HEK293 (cell line): ENCODE data around the gene TGFBI.

ENCODE experiments used
- CTCF ChIA-PET: fragments of 350-600 bp; formaldehyde crosslinking; extraction: SDS; loops from one replicate; lab custom pipeline; 2021; ENCODE audit warnings: antibody characterized with exemption; lab: Yijun Ruan, JAX
- POLR2A ChIA-PET: fragments of 300-600 bp; formaldehyde crosslinking; extraction: SDS; loops from one replicate; lab custom pipeline; 2020; ENCODE audit warnings: antibody characterized with exemption, inconsistent platforms; lab: Yijun Ruan, JAX
- H3K27ac ChIP-seq: fragments of 200-500 bp; sonication (Bioruptor generic); 2 replicates; pipeline ENCODE4 v1.5.1; 2014; ENCODE audit warnings: low read depth, low read length, control low read depth, inconsistent platforms; ENCODE audit errors: extremely low read depth
- H3K36me3 ChIP-seq, 2 experiments: fragments of 200-500 bp in 1 of 2; sonication (Bioruptor generic) in 1 of 2; 1 replicate in 1 of 2; 2 replicates in 1 of 2; pipeline ENCODE4 v1.5.1; 2014 to 2017; ENCODE audit warnings: inconsistent platforms in 2 of 2, low read length in 2 of 2; ENCODE audit not compliant: control insufficient read depth in 2 of 2, insufficient read depth in 1 of 2
- H3K4me1 ChIP-seq: fragments of 200-500 bp; sonication (Bioruptor generic); 2 replicates; pipeline ENCODE4 v1.5.1; 2014; ENCODE audit warnings: mild to moderate bottlenecking, low read length, inconsistent platforms; ENCODE audit not compliant: control insufficient read depth, insufficient read depth
- H3K4me3 ChIP-seq: 2 replicates; pipeline ENCODE4 v1.5.1; 2011; ENCODE audit warnings: low read depth, mild to moderate bottlenecking, control low read depth, low read length, moderate library complexity
- H3K9me3 ChIP-seq: fragments of 200-500 bp; sonication (Bioruptor generic); 2 replicates; pipeline ENCODE4 v1.5.1; 2014; ENCODE audit warnings: low read depth, low read length, inconsistent platforms; ENCODE audit not compliant: control insufficient read depth, insufficient read depth
- AEBP2 ChIP-seq: fragments of 450-650 bp; formaldehyde crosslinking; IDR thresholded peaks from 2 replicates; pipeline ENCODE4 v1.5.1; 2016; ENCODE audit warnings: missing biosample characterization, missing genetic modification characterization, borderline replicate concordance
- FEZF1 ChIP-seq: fragments of 450-650 bp; formaldehyde crosslinking; IDR thresholded peaks from 2 replicates; pipeline ENCODE4 v1.5.1; 2016; ENCODE audit warnings: missing biosample characterization, missing genetic modification characterization
- GLI2 ChIP-seq: fragments of 450-650 bp; formaldehyde crosslinking; IDR thresholded peaks from 2 replicates; pipeline ENCODE4; 2017; ENCODE audit warnings: missing biosample characterization, missing genetic modification characterization, low read depth, borderline replicate concordance
- HOXA7 ChIP-seq: sonication (generic); formaldehyde crosslinking; IDR thresholded peaks from 2 replicates; pipeline ENCODE4 v1.8.1; 2022; ENCODE audit warnings: missing genetic modification reagents, borderline replicate concordance
- KLF16 ChIP-seq: fragments of 450-650 bp; formaldehyde crosslinking; IDR thresholded peaks from 2 replicates; pipeline ENCODE4 v1.5.1; 2017; ENCODE audit warnings: missing biosample characterization, missing genetic modification characterization
- SP7 ChIP-seq: fragments of 450-650 bp; formaldehyde crosslinking; IDR thresholded peaks from 2 replicates; pipeline ENCODE4 v1.5.1; 2016; ENCODE audit warnings: missing biosample characterization, missing genetic modification characterization
- WT1 ChIP-seq: fragments of 450-650 bp; formaldehyde crosslinking; IDR thresholded peaks from 2 replicates; pipeline ENCODE4 v1.5.1; 2016; ENCODE audit warnings: missing biosample characterization, missing genetic modification characterization
- ZBTB49 ChIP-seq: fragments of 450-650 bp; formaldehyde crosslinking; IDR thresholded peaks from 2 replicates; pipeline ENCODE4 v1.5.1; 2016; ENCODE audit warnings: missing biosample characterization, missing genetic modification characterization, low read depth
- ZFP37 ChIP-seq: fragments of 450-650 bp; formaldehyde crosslinking; IDR thresholded peaks from 2 replicates; pipeline ENCODE4 v1.5.1; 2016; ENCODE audit warnings: missing biosample characterization, missing genetic modification characterization
- ZFP69B ChIP-seq: fragments of 450-650 bp; formaldehyde crosslinking; IDR thresholded peaks from 2 replicates; pipeline ENCODE4 v1.5.1; 2016; ENCODE audit warnings: missing biosample characterization, missing genetic modification characterization
- ZNF138 ChIP-seq: fragments of 450-650 bp; formaldehyde crosslinking; IDR thresholded peaks from 2 replicates; pipeline ENCODE4 v1.5.1; 2016; ENCODE audit warnings: missing biosample characterization, missing genetic modification characterization, borderline replicate concordance
- ZNF140 ChIP-seq: fragments of 450-650 bp; formaldehyde crosslinking; IDR thresholded peaks from 2 replicates; pipeline ENCODE4 v1.5.1; 2016; ENCODE audit warnings: missing biosample characterization, missing genetic modification characterization
- ZNF169 ChIP-seq: fragments of 450-650 bp; formaldehyde crosslinking; IDR thresholded peaks from 2 replicates; pipeline ENCODE4 v1.5.1; 2016; ENCODE audit warnings: missing biosample characterization, missing genetic modification characterization
- ZNF221 ChIP-seq: fragments of 450-650 bp; formaldehyde crosslinking; IDR thresholded peaks from 2 replicates; pipeline ENCODE4 v1.5.1; 2017; ENCODE audit warnings: missing biosample characterization, missing genetic modification characterization, borderline replicate concordance
- ZNF426 ChIP-seq: fragments of 450-650 bp; formaldehyde crosslinking; IDR thresholded peaks from 2 replicates; pipeline ENCODE4 v1.5.1; 2017; ENCODE audit warnings: missing biosample characterization, missing genetic modification characterization, mild to moderate bottlenecking, inconsistent platforms, moderate library complexity
- ZNF529 ChIP-seq: fragments of 450-650 bp; formaldehyde crosslinking; IDR thresholded peaks from 2 replicates; pipeline ENCODE4 v1.5.1; 2017; ENCODE audit warnings: missing genetic modification characterization, missing biosample characterization; ENCODE audit not compliant: insufficient replicate concordance
- ZNF549 ChIP-seq: fragments of 450-650 bp; IDR thresholded peaks from 2 replicates; pipeline ENCODE4 v1.5.1; 2018; ENCODE audit warnings: missing biosample characterization, missing genetic modification characterization, mild to moderate bottlenecking, inconsistent platforms, moderate library complexity
- ZNF624 ChIP-seq: fragments of 450-650 bp; formaldehyde crosslinking; IDR thresholded peaks from 2 replicates; pipeline ENCODE4 v1.5.1; 2017; ENCODE audit warnings: missing biosample characterization, missing genetic modification characterization
- ZNF645 ChIP-seq: fragments of 450-650 bp; formaldehyde crosslinking; IDR thresholded peaks from 2 replicates; pipeline ENCODE4; 2016; ENCODE audit warnings: missing biosample characterization, missing genetic modification characterization
- ZNF654 ChIP-seq: fragments of 450-650 bp; formaldehyde crosslinking; IDR thresholded peaks from 2 replicates; pipeline ENCODE4 v1.5.1; 2016; ENCODE audit warnings: low read depth, missing biosample characterization, missing genetic modification characterization
- ZNF707 ChIP-seq: fragments of 450-650 bp; formaldehyde crosslinking; IDR thresholded peaks from 2 replicates; pipeline ENCODE4 v1.5.1; 2016; ENCODE audit warnings: missing biosample characterization, missing genetic modification characterization
- ZSCAN30 ChIP-seq: fragments of 450-650 bp; IDR thresholded peaks from 2 replicates; pipeline ENCODE4 v1.5.1; 2018; ENCODE audit warnings: missing biosample characterization, mild to moderate bottlenecking, missing genetic modification characterization, moderate library complexity
- TF ChIP-seq, protein P1 (sequence below): fragments of 450-650 bp; formaldehyde crosslinking; IDR thresholded peaks from 2 replicates; pipeline ENCODE4 v1.5.1; 2016; ENCODE audit warnings: missing biosample characterization, missing genetic modification characterization, borderline replicate concordance

The TGFBI gene

DNA sequence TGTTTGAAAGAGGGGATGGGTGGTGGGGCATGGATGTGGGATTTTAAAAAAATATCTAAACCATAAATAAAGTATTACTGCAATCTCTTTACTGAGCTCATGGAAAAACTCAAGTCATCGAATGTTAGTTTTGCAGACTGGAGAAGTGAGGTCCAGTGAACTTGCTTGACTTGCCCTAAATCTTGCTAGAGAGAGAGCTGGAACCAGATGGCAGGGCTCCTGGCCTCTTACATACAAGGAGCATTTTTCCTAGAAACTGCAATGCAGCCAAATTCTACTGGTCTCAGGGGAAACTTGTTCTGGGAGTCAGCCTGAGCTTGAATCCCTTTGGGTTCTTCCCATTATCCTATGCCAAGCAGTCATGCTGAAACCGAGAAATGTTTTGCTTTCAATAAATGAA is 2.9 kb upstream of the TGFBI start:
- H3K36me3 ChIP-seq = no peaks in the 10 kb centered on the region
- H3K4me1 ChIP-seq = peaks cover under 1% of the 10 kb centered on the region; the same call in 1 of the 2 replicates
- no peak for TF ChIP-seq ZNF645 (tag by site-specific recombination)
- no peak for TF ChIP-seq ZNF707
- no peak for TF ChIP-seq ZNF529 (tag by site-specific recombination)
- H3K27ac ChIP-seq = no peak overlapping the region
- POLR2A ChIA-PET = no interaction called here
- H3K4me3 ChIP-seq = no peak overlapping the region
- no peaks in the 10 kb centered on the region for H3K9me3 ChIP-seq
- CTCF ChIA-PET = interaction anchor here (0.7 to 0.8 kb wide), 2 partner anchors 32 to 1060 kb away, joined by 3 read pairs; no protein-coding TSS in a partner anchor

- Histone ChIP-seq H3K36me3 (no peaks in the 10 kb centered on the region), H3K4me1 (no peaks in the 10 kb centered on the region), H3K27ac (no peak overlapping the region), H3K4me3 (no peak overlapping the region), H3K9me3 (no peaks in the 10 kb centered on the region)
- CTCF ChIA-PET = interaction anchor here (0.6 kb wide), 1 partner anchor 21 kb away, joined by 3 read pairs; no protein-coding TSS in a partner anchor
- no peak for TF ChIP-seq ZFP37
- no peak for TF ChIP-seq KLF16 (tag by site-specific recombination)
- no peak for TF ChIP-seq SP7 (tag by site-specific recombination)
- TF ChIP-seq ZNF624 (tag by site-specific recombination) = no peak
- no peak for TF ChIP-seq ZBTB49 (tag by site-specific recombination)
- no peak for TF ChIP-seq ZNF549 (tag by site-specific recombination)
- no peak for TF ChIP-seq GLI2 (tag by site-specific recombination)
- TF ChIP-seq ZNF169 (tag by site-specific recombination) = no peak
- no peak for TF ChIP-seq ZNF221 (tag by site-specific recombination)
- no peak for TF ChIP-seq HOXA7 (CRISPR knock-in tag)
- no peak for TF ChIP-seq AEBP2
- TF ChIP-seq ZFP69B (tag by site-specific recombination) = no peak
- TF ChIP-seq ZNF654 (tag by site-specific recombination) = no peak
- TF ChIP-seq, protein P1, sequence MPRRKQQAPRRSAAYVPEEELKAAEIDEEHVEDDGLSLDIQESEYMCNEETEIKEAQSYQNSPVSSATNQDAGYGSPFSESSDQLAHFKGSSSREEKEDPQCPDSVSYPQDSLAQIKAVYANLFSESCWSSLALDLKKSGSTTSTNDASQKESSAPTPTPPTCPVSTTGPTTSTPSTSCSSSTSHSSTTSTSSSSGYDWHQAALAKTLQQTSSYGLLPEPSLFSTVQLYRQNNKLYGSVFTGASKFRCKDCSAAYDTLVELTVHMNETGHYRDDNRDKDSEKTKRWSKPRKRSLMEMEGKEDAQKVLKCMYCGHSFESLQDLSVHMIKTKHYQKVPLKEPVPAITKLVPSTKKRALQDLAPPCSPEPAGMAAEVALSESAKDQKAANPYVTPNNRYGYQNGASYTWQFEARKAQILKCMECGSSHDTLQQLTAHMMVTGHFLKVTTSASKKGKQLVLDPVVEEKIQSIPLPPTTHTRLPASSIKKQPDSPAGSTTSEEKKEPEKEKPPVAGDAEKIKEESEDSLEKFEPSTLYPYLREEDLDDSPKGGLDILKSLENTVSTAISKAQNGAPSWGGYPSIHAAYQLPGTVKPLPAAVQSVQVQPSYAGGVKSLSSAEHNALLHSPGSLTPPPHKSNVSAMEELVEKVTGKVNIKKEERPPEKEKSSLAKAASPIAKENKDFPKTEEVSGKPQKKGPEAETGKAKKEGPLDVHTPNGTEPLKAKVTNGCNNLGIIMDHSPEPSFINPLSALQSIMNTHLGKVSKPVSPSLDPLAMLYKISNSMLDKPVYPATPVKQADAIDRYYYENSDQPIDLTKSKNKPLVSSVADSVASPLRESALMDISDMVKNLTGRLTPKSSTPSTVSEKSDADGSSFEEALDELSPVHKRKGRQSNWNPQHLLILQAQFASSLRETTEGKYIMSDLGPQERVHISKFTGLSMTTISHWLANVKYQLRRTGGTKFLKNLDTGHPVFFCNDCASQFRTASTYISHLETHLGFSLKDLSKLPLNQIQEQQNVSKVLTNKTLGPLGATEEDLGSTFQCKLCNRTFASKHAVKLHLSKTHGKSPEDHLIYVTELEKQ (tag by site-specific recombination) = no peak
- TF ChIP-seq FEZF1 (tag by site-specific recombination) = no peak
- no peak for TF ChIP-seq ZSCAN30
- no peak for TF ChIP-seq ZNF426
- no peak for TF ChIP-seq ZNF140 (tag by site-specific recombination)
- TF ChIP-seq ZNF138 (tag by site-specific recombination) = no peak
- TF ChIP-seq WT1 (tag by site-specific recombination) = no peak
- TF ChIP-seq, all 188 proteins: peak for 0
- POLR2A ChIA-PET = no interaction called here
Measured at GRCh38 chr5:136026636-136027035, 2.2 kb upstream of the TGFBI start.
